CD4-positive, alpha-beta T cell (primary cell): Measurements from ENCODE around the gene CDC20B. TPM values are rescaled to one million over a fixed set of nuclear protein-coding genes. Genes with fewer than 3 reads are reported as not detected.

ENCODE experiments used
- ATAC-seq: fragments of 200-7000 bp; cut with Tn5 transposase; one replicate; pipeline ENCODE4 v1.10.0; 2022; ENCODE audit warnings: mild to moderate bottlenecking; ENCODE audit not compliant: poor library complexity
- CTCF ChIA-PET: fragments of 350-600 bp; sonication (Branson Sonifier 250); formaldehyde crosslinking; loops from one replicate; lab custom pipeline; 2021; ENCODE audit warnings: antibody characterized with exemption, inconsistent platforms; lab: Charles Lee
- POLR2A ChIA-PET: fragments of 350-600 bp; sonication (Branson Sonifier 250); formaldehyde crosslinking; loops from one replicate; lab custom pipeline; 2021; ENCODE audit warnings: antibody characterized with exemption, inconsistent platforms; lab: Charles Lee
- DNase-seq, 14 experiments: peaks; one replicate each; pipeline ENCODE4 v3.0.0-alpha.2; 2013 to 2020; ENCODE audit warnings: mixed read lengths in 2 of 14
- H3K27ac ChIP-seq, 2 donors: one replicate each; pipeline versions ENCODE4 v1.5.1 to v1.7.0; 2013; ENCODE audit warnings: low read length in 2 of 2, low read depth in 1 of 2, mild to moderate bottlenecking in 1 of 2
- H3K27me3 ChIP-seq, 2 experiments: 1 replicate in 1 of 2; 2 replicates in 1 of 2; pipeline versions ENCODE4 v1.6.1 to v1.7.0; 2013; ENCODE audit warnings: low read length in 2 of 2, control low read depth in 1 of 2, mild to moderate bottlenecking in 1 of 2, moderate library complexity in 1 of 2; ENCODE audit not compliant: insufficient read depth in 2 of 2, control insufficient read depth in 1 of 2
- H3K36me3 ChIP-seq: one replicate; pipeline ENCODE4 v1.6.1; 2013; ENCODE audit warnings: low read length, control low read depth; ENCODE audit not compliant: insufficient read depth
- H3K4me1 ChIP-seq: one replicate; pipeline ENCODE4 v1.6.1; 2013; ENCODE audit warnings: low read length, control low read depth; ENCODE audit not compliant: insufficient read depth
- H3K4me3 ChIP-seq: one replicate; pipeline ENCODE4 v1.5.1; 2013; ENCODE audit warnings: mild to moderate bottlenecking, low read length, moderate library complexity
- H3K9me3 ChIP-seq, 2 experiments: 1 replicate in 1 of 2; 2 replicates in 1 of 2; pipeline versions ENCODE4 v1.6.1 to v1.7.0; 2013; ENCODE audit warnings: low read length in 2 of 2, mild to moderate bottlenecking in 2 of 2, control low read depth in 1 of 2, moderate library complexity in 1 of 2; ENCODE audit not compliant: control insufficient read depth in 1 of 2, insufficient read depth in 1 of 2
- H3K27ac Mint-ChIP-seq: one replicate; pipeline ENCODE4 v1.8.0; 2020; ENCODE audit warnings: mixed read lengths
- H3K27me3 Mint-ChIP-seq: one replicate; pipeline ENCODE4 v1.8.0; 2021; ENCODE audit warnings: mixed read lengths
- H3K36me3 Mint-ChIP-seq: one replicate; pipeline ENCODE4 v1.8.0; 2021; ENCODE audit warnings: low read depth, mixed read lengths
- H3K4me1 Mint-ChIP-seq: one replicate; pipeline ENCODE4 v1.8.0; 2021; ENCODE audit warnings: low read depth, mixed read lengths
- H3K4me3 Mint-ChIP-seq: one replicate; pipeline ENCODE4 v1.8.0; 2020; ENCODE audit warnings: mild to moderate bottlenecking, mixed read lengths
- H3K9me3 Mint-ChIP-seq: one replicate; pipeline ENCODE4 v1.8.0; 2020; ENCODE audit warnings: mixed read lengths
- intact Hi-C, 2 experiments: fragments of 100-400 bp; cut with DNase I in 1 of 2; cut with micrococcal nuclease in 1 of 2; formaldehyde crosslinking; loops; one replicate each; pipeline versions ENCODE4 v1.15.1 to v1.9.0; 2023 to 2025; cut with DNase I, micrococcal nuclease
- total RNA-seq, 174 experiments: library from RNA in 2 of 174; stranded (reverse) in 2 of 174; gene quantifications; one replicate each; pipeline ENCODE4 v1.2.3 and lab custom pipeline; 2021 to 2026
- TF ChIP-seq, protein P1 (sequence below): fragments of 200-600 bp; IDR thresholded peaks from one replicate; pipeline ENCODE4 v1.8.0; 2022; ENCODE audit warnings: antibody characterized with exemption, mild to moderate bottlenecking

Gene CDC20B
- total RNA-seq, 2 experiments from 2014 or later: not detected

DNA sequence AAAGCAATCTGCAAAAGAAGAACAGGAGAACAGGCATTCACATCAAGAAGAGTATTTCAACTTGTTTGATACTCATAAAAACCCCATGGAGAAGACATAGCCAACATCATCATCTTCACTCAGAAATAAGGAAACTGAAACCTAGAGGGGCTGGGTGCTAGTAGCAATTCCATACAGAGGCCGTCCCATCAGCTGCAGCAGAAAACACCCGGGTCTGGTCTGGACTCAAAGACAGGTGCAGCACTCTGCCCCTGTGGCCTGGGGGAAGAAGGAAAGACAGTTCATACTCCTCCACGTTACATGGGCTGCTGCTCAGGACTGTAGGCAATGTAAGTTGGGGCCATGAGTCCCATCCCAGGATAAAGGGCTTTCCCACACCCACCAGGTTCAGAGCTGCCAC lies 58.9 kb downstream of the CDC20B start:
- H3K36me3 Mint-ChIP-seq: no peaks in the 10 kb centered on the region
- no peaks in the 10 kb centered on the region for H3K27me3 Mint-ChIP-seq
- intact Hi-C loops: no loop called here
- no peak overlapping the region for H3K27ac ChIP-seq
- DNase-seq (no peak), ATAC-seq (no peak)
- H3K36me3 ChIP-seq: no peaks in the 10 kb centered on the region
- H3K4me3 Mint-ChIP-seq: no peak overlapping the region
- no peaks in the 10 kb centered on the region for H3K9me3 ChIP-seq
- no peak overlapping the region for H3K4me3 ChIP-seq
- H3K4me1 Mint-ChIP-seq: peaks cover 14% of the 10 kb centered on the region
- no peaks in the 10 kb centered on the region for H3K27me3 ChIP-seq
- TF ChIP-seq, protein P1, sequence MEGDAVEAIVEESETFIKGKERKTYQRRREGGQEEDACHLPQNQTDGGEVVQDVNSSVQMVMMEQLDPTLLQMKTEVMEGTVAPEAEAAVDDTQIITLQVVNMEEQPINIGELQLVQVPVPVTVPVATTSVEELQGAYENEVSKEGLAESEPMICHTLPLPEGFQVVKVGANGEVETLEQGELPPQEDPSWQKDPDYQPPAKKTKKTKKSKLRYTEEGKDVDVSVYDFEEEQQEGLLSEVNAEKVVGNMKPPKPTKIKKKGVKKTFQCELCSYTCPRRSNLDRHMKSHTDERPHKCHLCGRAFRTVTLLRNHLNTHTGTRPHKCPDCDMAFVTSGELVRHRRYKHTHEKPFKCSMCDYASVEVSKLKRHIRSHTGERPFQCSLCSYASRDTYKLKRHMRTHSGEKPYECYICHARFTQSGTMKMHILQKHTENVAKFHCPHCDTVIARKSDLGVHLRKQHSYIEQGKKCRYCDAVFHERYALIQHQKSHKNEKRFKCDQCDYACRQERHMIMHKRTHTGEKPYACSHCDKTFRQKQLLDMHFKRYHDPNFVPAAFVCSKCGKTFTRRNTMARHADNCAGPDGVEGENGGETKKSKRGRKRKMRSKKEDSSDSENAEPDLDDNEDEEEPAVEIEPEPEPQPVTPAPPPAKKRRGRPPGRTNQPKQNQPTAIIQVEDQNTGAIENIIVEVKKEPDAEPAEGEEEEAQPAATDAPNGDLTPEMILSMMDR: no peak
- no peaks in the 10 kb centered on the region for H3K9me3 Mint-ChIP-seq
- peaks cover 6% of the 10 kb centered on the region for H3K4me1 ChIP-seq
- POLR2A ChIA-PET: interaction anchor here (0.6 to 2.2 kb wide), 2 partner anchors 17 to 130 kb away, joined by 4 to 6 read pairs; no protein-coding TSS in a partner anchor
- CTCF ChIA-PET: no interaction called here
- no peak overlapping the region for H3K27ac Mint-ChIP-seq

DNA sequence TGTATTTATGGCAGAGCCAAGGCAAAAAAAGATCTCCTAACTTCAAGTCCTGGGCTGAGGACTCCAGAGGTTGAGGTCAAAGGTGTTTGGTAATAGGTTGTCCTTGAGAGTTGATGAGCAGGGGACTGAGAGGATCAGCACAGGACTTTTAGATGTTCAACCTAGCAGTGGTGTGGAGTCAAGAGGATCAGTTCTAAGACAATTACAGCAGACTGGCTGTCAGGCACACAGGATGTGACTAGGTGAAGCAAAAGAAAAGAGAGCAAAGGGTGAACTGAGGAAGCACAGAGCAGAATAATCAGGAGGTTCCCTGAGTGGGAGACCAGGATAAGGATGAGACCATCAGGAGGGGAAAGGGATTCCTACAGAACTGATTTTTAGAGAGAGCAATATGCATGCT lies 59.6 kb downstream of the CDC20B start:
- Mint-ChIP-seq H3K4me3 (no peak overlapping the region), H3K27ac (no peak overlapping the region), H3K9me3 (no peaks in the 10 kb centered on the region), H3K36me3 (no peaks in the 10 kb centered on the region), H3K27me3 (no peaks in the 10 kb centered on the region), H3K4me1 (peaks cover 14% of the 10 kb centered on the region)
- ATAC-seq (no peak), DNase-seq (no peak)
- TF ChIP-seq, protein P1: no peak
- H3K4me1 ChIP-seq: peaks cover 6% of the 10 kb centered on the region
- no peaks in the 10 kb centered on the region for H3K27me3 ChIP-seq
- no peaks in the 10 kb centered on the region for H3K9me3 ChIP-seq
- CTCF ChIA-PET: no interaction called here
- H3K27ac ChIP-seq: no peak overlapping the region
- peaks cover 4% of the 10 kb centered on the region for H3K36me3 ChIP-seq
- H3K4me3 ChIP-seq: no peak overlapping the region
- intact Hi-C loops: no loop called here
- POLR2A ChIA-PET: interaction anchor here (0.6 to 2.2 kb wide), 2 partner anchors 17 to 62 kb away, joined by 3 to 6 read pairs; no protein-coding TSS in a partner anchor

DNA sequence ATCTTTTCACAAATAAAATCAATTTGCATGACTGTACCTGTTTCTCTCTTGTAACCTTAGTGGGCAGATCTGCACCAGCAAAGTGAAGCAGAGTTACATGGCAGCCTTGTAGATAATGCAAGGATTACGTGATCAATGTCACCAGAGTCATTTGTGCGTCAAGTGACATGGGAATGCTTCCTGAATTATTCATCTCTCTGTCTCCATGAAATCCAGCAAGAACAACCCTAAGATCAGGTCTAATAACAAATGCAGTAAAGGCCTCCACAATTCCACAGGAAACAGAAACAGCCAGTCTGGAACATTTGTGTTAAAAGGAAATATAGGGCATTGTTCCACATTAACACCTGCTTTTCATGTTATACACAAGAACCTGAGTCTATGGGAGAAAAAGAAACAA lies 62.8 kb downstream of the CDC20B start:
- intact Hi-C loops: no loop called here
- Mint-ChIP-seq H3K9me3 (no peaks in the 10 kb centered on the region), H3K4me3 (no peak overlapping the region), H3K4me1 (peaks cover 21% of the 10 kb centered on the region), H3K27me3 (no peaks in the 10 kb centered on the region), H3K36me3 (no peaks in the 10 kb centered on the region), H3K27ac (no peak overlapping the region)
- Histone ChIP-seq H3K27me3 (no peaks in the 10 kb centered on the region), H3K4me3 (no peak overlapping the region), H3K36me3 (peaks cover 4% of the 10 kb centered on the region), H3K9me3 (no peaks in the 10 kb centered on the region), H3K4me1 (peaks cover 15% of the 10 kb centered on the region), H3K27ac (no peak overlapping the region)
- no peak for ATAC-seq
- TF ChIP-seq, protein P1: no peak
- ChIA-PET CTCF (interaction anchor here (0.9 kb wide), 1 partner anchor 29 kb away, joined by 3 read pairs; no protein-coding TSS in a partner anchor), POLR2A (no interaction called here)
- DNase-seq: no peak
